ENCODE measurements around the gene CACYBP.

GRCh38 chr1:174988539-174988938 is 11.2 kb upstream of the CACYBP start:
- TF ChIP-seq, protein P1, sequence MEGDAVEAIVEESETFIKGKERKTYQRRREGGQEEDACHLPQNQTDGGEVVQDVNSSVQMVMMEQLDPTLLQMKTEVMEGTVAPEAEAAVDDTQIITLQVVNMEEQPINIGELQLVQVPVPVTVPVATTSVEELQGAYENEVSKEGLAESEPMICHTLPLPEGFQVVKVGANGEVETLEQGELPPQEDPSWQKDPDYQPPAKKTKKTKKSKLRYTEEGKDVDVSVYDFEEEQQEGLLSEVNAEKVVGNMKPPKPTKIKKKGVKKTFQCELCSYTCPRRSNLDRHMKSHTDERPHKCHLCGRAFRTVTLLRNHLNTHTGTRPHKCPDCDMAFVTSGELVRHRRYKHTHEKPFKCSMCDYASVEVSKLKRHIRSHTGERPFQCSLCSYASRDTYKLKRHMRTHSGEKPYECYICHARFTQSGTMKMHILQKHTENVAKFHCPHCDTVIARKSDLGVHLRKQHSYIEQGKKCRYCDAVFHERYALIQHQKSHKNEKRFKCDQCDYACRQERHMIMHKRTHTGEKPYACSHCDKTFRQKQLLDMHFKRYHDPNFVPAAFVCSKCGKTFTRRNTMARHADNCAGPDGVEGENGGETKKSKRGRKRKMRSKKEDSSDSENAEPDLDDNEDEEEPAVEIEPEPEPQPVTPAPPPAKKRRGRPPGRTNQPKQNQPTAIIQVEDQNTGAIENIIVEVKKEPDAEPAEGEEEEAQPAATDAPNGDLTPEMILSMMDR (IDR thresholded peaks at IDR 0.05), result no peak
- no peak for TF ChIP-seq POLR2AphosphoS5 (IDR thresholded peaks at IDR 0.05; ENCODE audit: low read depth, low read length)
- TF ChIP-seq, protein P2, sequence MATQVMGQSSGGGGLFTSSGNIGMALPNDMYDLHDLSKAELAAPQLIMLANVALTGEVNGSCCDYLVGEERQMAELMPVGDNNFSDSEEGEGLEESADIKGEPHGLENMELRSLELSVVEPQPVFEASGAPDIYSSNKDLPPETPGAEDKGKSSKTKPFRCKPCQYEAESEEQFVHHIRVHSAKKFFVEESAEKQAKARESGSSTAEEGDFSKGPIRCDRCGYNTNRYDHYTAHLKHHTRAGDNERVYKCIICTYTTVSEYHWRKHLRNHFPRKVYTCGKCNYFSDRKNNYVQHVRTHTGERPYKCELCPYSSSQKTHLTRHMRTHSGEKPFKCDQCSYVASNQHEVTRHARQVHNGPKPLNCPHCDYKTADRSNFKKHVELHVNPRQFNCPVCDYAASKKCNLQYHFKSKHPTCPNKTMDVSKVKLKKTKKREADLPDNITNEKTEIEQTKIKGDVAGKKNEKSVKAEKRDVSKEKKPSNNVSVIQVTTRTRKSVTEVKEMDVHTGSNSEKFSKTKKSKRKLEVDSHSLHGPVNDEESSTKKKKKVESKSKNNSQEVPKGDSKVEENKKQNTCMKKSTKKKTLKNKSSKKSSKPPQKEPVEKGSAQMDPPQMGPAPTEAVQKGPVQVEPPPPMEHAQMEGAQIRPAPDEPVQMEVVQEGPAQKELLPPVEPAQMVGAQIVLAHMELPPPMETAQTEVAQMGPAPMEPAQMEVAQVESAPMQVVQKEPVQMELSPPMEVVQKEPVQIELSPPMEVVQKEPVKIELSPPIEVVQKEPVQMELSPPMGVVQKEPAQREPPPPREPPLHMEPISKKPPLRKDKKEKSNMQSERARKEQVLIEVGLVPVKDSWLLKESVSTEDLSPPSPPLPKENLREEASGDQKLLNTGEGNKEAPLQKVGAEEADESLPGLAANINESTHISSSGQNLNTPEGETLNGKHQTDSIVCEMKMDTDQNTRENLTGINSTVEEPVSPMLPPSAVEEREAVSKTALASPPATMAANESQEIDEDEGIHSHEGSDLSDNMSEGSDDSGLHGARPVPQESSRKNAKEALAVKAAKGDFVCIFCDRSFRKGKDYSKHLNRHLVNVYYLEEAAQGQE (IDR thresholded peaks at IDR 0.05; ENCODE audit: insufficient read depth in 1 of 2, low read depth in 2 of 2, low read length in 1 of 2), result no peak

All from Panc1 (cell line).